KMS-11 (cell line): ENCODE results near the gene LIMS1.

ENCODE experiments used
- H2AFZ ChIP-seq: fragments of 200-600 bp; sonication (generic); 2 replicates; pipeline ENCODE4 v1.6.1; 2016; ENCODE audit warnings: antibody characterized with exemption, mixed run types, low read depth
- H3K27ac ChIP-seq: fragments of 200-600 bp; sonication (generic); 2 replicates; pipeline ENCODE4 v1.6.1; 2016; ENCODE audit warnings: mild to moderate bottlenecking, mixed run types
- H3K27me3 ChIP-seq: fragments of 200-600 bp; sonication (generic); 2 replicates; pipeline ENCODE4 v1.6.1; 2017; ENCODE audit warnings: mild to moderate bottlenecking, low read depth, mixed run types, moderate library complexity; ENCODE audit not compliant: insufficient read depth
- H3K36me3 ChIP-seq: fragments of 200-600 bp; sonication (generic); 2 replicates; pipeline ENCODE4 v1.6.1; 2017; ENCODE audit warnings: mild to moderate bottlenecking, mixed run types; ENCODE audit not compliant: insufficient read depth
- H3K4me1 ChIP-seq: fragments of 200-600 bp; sonication (generic); 2 replicates; pipeline ENCODE4 v1.6.1; 2016; ENCODE audit warnings: mild to moderate bottlenecking, low read depth, mixed run types; ENCODE audit not compliant: poor library complexity, severe bottlenecking
- H3K4me2 ChIP-seq: fragments of 200-600 bp; sonication (generic); 2 replicates; pipeline ENCODE4 v1.7.0; 2016; ENCODE audit warnings: mild to moderate bottlenecking, mixed run types
- H3K4me3 ChIP-seq: fragments of 200-600 bp; sonication (generic); IDR thresholded peaks from 2 replicates; pipeline ENCODE4 v1.6.1; 2017; ENCODE audit warnings: low read depth, low read length, mixed read lengths; ENCODE audit not compliant: insufficient read depth
- H3K79me2 ChIP-seq: fragments of 200-600 bp; sonication (generic); 2 replicates; pipeline ENCODE4 v1.6.1; 2016; ENCODE audit warnings: low read depth, mixed run types; ENCODE audit not compliant: insufficient read depth
- H3K9ac ChIP-seq: fragments of 200-600 bp; sonication (generic); 2 replicates; pipeline ENCODE4 v1.6.1; 2016; ENCODE audit warnings: mild to moderate bottlenecking, mixed run types
- H4K20me1 ChIP-seq: fragments of 200-600 bp; sonication (generic); 2 replicates; pipeline ENCODE4 v1.6.1; 2016; ENCODE audit warnings: mild to moderate bottlenecking, mixed run types; ENCODE audit not compliant: insufficient read depth
- CTCF ChIP-seq: fragments of 200-600 bp; sonication (generic); conservative IDR thresholded peaks from 2 replicates; pipeline ENCODE4 v1.6.1; 2017; ENCODE audit warnings: low read depth, mild to moderate bottlenecking, antibody characterized with exemption, low read length, moderate library complexity, mixed read lengths

The LIMS1 gene

GRCh38 chr2:108547606-108548005 lies 13.3 kb downstream of the LIMS1 start:
- no peak overlapping the region for H2AFZ ChIP-seq
- H3K79me2 ChIP-seq, result 0 out of 2 replicates have a peak, but pooled peaks cover 7% of the 10 kb centered on the region
- no peak for TF ChIP-seq CTCF

GRCh38 chr2:108548208-108549003 lies 14.1 kb downstream of the LIMS1 start:
- no peak for TF ChIP-seq CTCF
- Histone ChIP-seq H3K79me2 (0 out of 2 replicates have a peak, but pooled peaks cover 7% of the 10 kb centered on the region), H3K9ac (no peak overlapping the region), H3K4me1 (no peaks in the 10 kb centered on the region), H3K4me2 (no peak overlapping the region), H3K4me3 (no peak overlapping the region), H3K27ac (no peak overlapping the region), H3K36me3 (no peaks in the 10 kb centered on the region), H2AFZ (no peak overlapping the region), H3K27me3 (no peaks in the 10 kb centered on the region), H4K20me1 (no peaks in the 10 kb centered on the region)

More at GRCh38 chr2:108547606-108548005, 13.3 kb downstream of the LIMS1 start:
- Histone ChIP-seq H3K27me3 (no peaks in the 10 kb centered on the region), H3K36me3 (no peaks in the 10 kb centered on the region), H3K4me3 (no peak overlapping the region), H3K4me2 (no peak overlapping the region), H3K9ac (no peak overlapping the region), H4K20me1 (no peaks in the 10 kb centered on the region), H3K4me1 (no peaks in the 10 kb centered on the region), H3K27ac (no peak overlapping the region)

GRCh38 chr2:108552566-108552965 lies 18.3 kb downstream of the LIMS1 start:
- no peak overlapping the region for H3K9ac ChIP-seq
- no peak overlapping the region for H3K4me2 ChIP-seq
- H3K27ac ChIP-seq, result no peak overlapping the region
- no peaks in the 10 kb centered on the region for H3K36me3 ChIP-seq
- no peak for TF ChIP-seq CTCF
- H3K4me3 ChIP-seq, result no peak overlapping the region
- H4K20me1 ChIP-seq, result no peaks in the 10 kb centered on the region
- no peaks in the 10 kb centered on the region for H3K27me3 ChIP-seq
- 0 out of 2 replicates have a peak, but pooled peaks cover 7% of the 10 kb centered on the region for H3K79me2 ChIP-seq
- no peaks in the 10 kb centered on the region for H3K4me1 ChIP-seq
- no peak overlapping the region for H2AFZ ChIP-seq

GRCh38 chr2:108553209-108553919 lies 19.1 kb downstream of the LIMS1 start:
- H4K20me1 ChIP-seq, result no peaks in the 10 kb centered on the region

More at GRCh38 chr2:108553209-108553919, 19.1 kb downstream of the LIMS1 start:
- no peaks in the 10 kb centered on the region for H3K27me3 ChIP-seq
- H3K4me3 ChIP-seq, result no peak overlapping the region
- H3K79me2 ChIP-seq, result 0 out of 2 replicates have a peak, but pooled peaks cover 6% of the 10 kb centered on the region
- no peak overlapping the region for H3K9ac ChIP-seq
- no peak overlapping the region for H2AFZ ChIP-seq
- no peaks in the 10 kb centered on the region for H3K36me3 ChIP-seq
- no peak overlapping the region for H3K27ac ChIP-seq
- no peak overlapping the region for H3K4me2 ChIP-seq
- no peaks in the 10 kb centered on the region for H3K4me1 ChIP-seq
- no peak for TF ChIP-seq CTCF
